ENCODE data around the gene BANK1.

The BANK1 gene

DNA sequence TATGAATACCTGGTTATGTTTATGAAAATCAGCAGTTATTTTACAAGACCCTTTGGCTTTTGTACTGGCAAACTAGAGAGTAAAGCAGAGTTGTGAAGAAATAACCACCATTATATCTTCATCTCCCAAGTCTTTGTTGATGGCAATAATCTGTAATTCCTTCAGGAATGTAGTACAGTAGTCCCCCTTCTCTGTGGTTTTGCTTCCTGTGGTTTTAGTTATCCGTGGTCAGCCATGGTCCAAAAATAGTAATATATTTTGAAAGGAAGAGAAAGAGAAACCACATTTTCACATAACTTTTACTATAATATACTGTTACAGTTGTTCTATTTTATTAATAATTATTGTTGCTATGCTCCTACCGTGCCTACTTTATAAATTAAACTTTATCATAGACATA, 27.8 kb downstream of the BANK1 start:
- no peak overlapping the region for H3K4me3 ChIP-seq (ENCODE audit: low read length in 2 of 2)
- no peaks in the 10 kb centered on the region for H3K27me3 ChIP-seq (ENCODE audit: control insufficient read depth in 3 of 3, insufficient read depth in 3 of 3, low read depth in 1 of 3, low read length in 3 of 3)
- no peaks in the 10 kb centered on the region for H3K79me1 ChIP-seq (ENCODE audit: low read depth, low read length)
- WGBS, 2 donors (ENCODE audit: extremely low coverage in 2 of 2, insufficient read length in 2 of 2, insufficient replicate concordance in 1 of 2): no CpG with 5 or more reads among the region's 2 CpGs
- H4K91ac ChIP-seq (ENCODE audit: low read depth, low read length, poor library complexity): no peak overlapping the region
- H3K9ac ChIP-seq (ENCODE audit: low read depth, low read length, poor library complexity): no peak overlapping the region
- H3K4me2 ChIP-seq (ENCODE audit: insufficient read depth, low read length, poor library complexity, severe bottlenecking): no peak overlapping the region
- H2BK12ac ChIP-seq (ENCODE audit: low read length): no peak overlapping the region
- H3K27ac ChIP-seq (replicated peaks; ENCODE audit: low read length): no peak overlapping the region
- H2BK5ac ChIP-seq (ENCODE audit: low read length): no peak overlapping the region
- no peaks in the 10 kb centered on the region for H3K9me3 ChIP-seq (replicated peaks in 1 of 2; ENCODE audit: control insufficient read depth in 2 of 2, insufficient read depth in 1 of 2, low read depth in 1 of 2, low read length in 2 of 2)
- H2AFZ ChIP-seq (ENCODE audit: low read length): no peak overlapping the region
- H2BK15ac ChIP-seq (ENCODE audit: low read length): no peak overlapping the region
- H3K36me3 ChIP-seq (replicated peaks in 1 of 2; ENCODE audit: control insufficient read depth in 2 of 2, insufficient read depth in 2 of 2, low read length in 2 of 2): no peaks in the 10 kb centered on the region
- no peak overlapping the region for H2BK120ac ChIP-seq (ENCODE audit: low read depth, low read length)
- no peak overlapping the region for H2AK5ac ChIP-seq (ENCODE audit: low read depth, low read length)
- H3K4ac ChIP-seq (ENCODE audit: low read length): no peak overlapping the region
- no peak overlapping the region for H4K8ac ChIP-seq (ENCODE audit: low read depth, low read length)
- no peaks in the 10 kb centered on the region for H3K4me1 ChIP-seq (ENCODE audit: control insufficient read depth in 2 of 2, insufficient read depth in 1 of 2, low read depth in 1 of 2, low read length in 2 of 2)
- H3K18ac ChIP-seq (ENCODE audit: low read length): no peak overlapping the region
- DNase-seq (ENCODE audit: low spot score): no peak
- H3K23ac ChIP-seq (ENCODE audit: low read depth, low read length, poor library complexity): no peak overlapping the region
- no peak overlapping the region for H3K14ac ChIP-seq (ENCODE audit: low read length)

DNA sequence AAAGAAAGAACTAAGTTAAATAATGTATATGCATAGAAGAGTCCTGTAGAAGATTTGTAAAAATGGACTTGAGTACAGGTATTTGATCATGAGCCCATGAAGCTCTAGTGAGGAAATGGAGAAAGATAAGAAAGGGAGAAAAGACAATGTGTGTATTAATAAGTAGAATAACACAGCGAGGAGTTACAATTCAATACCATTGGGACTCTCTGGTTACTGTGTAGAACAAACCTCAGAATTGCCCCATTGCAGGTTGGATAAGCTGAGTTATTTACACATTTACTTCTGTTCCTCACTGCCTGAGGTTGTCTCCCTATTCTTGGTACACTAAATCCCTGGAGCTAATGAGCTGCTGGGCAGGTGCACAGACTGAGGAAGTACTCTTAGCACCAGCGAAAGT, 33.3 kb downstream of the BANK1 start:
- no CpG with 5 or more reads among the region's 2 CpGs for WGBS, 2 donors (ENCODE audit: extremely low coverage in 2 of 2, insufficient read length in 2 of 2, insufficient replicate concordance in 1 of 2)
- Histone ChIP-seq H3K14ac (ENCODE audit: low read length) (no peak overlapping the region), H3K9me3 (replicated peaks in 1 of 2; ENCODE audit: control insufficient read depth in 2 of 2, insufficient read depth in 1 of 2, low read depth in 1 of 2, low read length in 2 of 2) (no peaks in the 10 kb centered on the region), H2AFZ (ENCODE audit: low read length) (no peak overlapping the region), H3K4me2 (ENCODE audit: insufficient read depth, low read length, poor library complexity, severe bottlenecking) (no peak overlapping the region), H3K23ac (ENCODE audit: low read depth, low read length, poor library complexity) (no peak overlapping the region), H4K8ac (ENCODE audit: low read depth, low read length) (no peak overlapping the region), H3K79me1 (ENCODE audit: low read depth, low read length) (no peaks in the 10 kb centered on the region), H3K4me3 (ENCODE audit: low read length in 2 of 2) (no peak overlapping the region), H3K36me3 (replicated peaks in 1 of 2; ENCODE audit: control insufficient read depth in 2 of 2, insufficient read depth in 2 of 2, low read length in 2 of 2) (no peaks in the 10 kb centered on the region), H3K9ac (ENCODE audit: low read depth, low read length, poor library complexity) (no peak overlapping the region), H2BK12ac (ENCODE audit: low read length) (no peak overlapping the region), H3K4ac (ENCODE audit: low read length) (no peak overlapping the region), H3K18ac (ENCODE audit: low read length) (no peak overlapping the region), H3K27me3 (ENCODE audit: control insufficient read depth in 3 of 3, insufficient read depth in 3 of 3, low read depth in 1 of 3, low read length in 3 of 3) (no peaks in the 10 kb centered on the region), H2BK120ac (ENCODE audit: low read depth, low read length) (no peak overlapping the region), H2BK15ac (ENCODE audit: low read length) (no peak overlapping the region), H2BK5ac (ENCODE audit: low read length) (no peak overlapping the region), H4K91ac (ENCODE audit: low read depth, low read length, poor library complexity) (no peak overlapping the region), H2AK5ac (ENCODE audit: low read depth, low read length) (no peak overlapping the region), H3K4me1 (ENCODE audit: control insufficient read depth in 2 of 2, insufficient read depth in 1 of 2, low read depth in 1 of 2, low read length in 2 of 2) (no peaks in the 10 kb centered on the region), H3K27ac (replicated peaks; ENCODE audit: low read length) (no peak overlapping the region)
- DNase-seq (ENCODE audit: low spot score): no peak

DNA sequence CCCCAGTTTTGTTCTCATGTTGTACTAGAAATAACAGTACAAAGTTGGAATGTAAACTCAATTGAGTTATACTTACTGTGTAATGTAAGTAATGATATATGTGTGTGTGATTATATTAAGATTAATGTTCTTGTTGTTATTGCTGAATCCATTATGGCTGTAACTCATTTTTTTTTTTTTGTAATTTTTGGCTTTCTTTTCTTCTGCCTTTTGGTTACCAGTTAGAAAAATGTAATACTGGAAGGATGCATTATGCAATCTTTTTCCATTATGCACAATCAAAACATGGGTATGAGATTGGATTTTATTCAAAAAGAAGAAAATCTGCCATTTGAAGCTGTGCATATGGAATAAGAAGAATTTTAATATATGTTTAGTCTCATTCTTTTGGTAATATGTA, 34.0 kb downstream of the BANK1 start:
- no peaks in the 10 kb centered on the region for H3K4me1 ChIP-seq (ENCODE audit: control insufficient read depth in 2 of 2, insufficient read depth in 1 of 2, low read depth in 1 of 2, low read length in 2 of 2)

DNA sequence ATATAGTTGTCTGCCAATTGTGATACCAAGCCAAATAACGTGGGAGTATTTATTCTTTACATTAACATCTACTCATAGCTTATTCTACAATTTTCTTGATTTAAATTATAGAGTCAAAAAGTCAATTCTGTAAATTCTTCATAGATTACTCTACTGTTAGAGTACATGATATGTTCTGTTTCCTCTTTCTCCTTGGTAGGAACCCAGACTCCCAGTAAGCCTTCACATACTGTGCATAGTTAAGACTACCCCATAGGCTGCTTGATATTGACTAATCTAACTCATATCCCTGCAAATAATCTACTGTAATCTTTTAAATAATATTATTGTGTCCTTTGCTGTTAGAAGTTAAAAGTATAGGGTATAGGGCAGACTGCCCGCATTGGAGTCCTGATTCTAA, 35.4 kb downstream of the BANK1 start:
- H3K18ac ChIP-seq (ENCODE audit: low read length): no peak overlapping the region
- no peak overlapping the region for H4K91ac ChIP-seq (ENCODE audit: low read depth, low read length, poor library complexity)
- no peak overlapping the region for H3K27ac ChIP-seq (replicated peaks; ENCODE audit: low read length)
- no peak overlapping the region for H2AK5ac ChIP-seq (ENCODE audit: low read depth, low read length)
- no CpG with 5 or more reads among the region's 2 CpGs for WGBS, 2 donors (ENCODE audit: extremely low coverage in 2 of 2, insufficient read length in 2 of 2, insufficient replicate concordance in 1 of 2)
- no peak overlapping the region for H3K23ac ChIP-seq (ENCODE audit: low read depth, low read length, poor library complexity)
- H2BK12ac ChIP-seq (ENCODE audit: low read length): no peak overlapping the region
- H3K36me3 ChIP-seq (replicated peaks in 1 of 2; ENCODE audit: control insufficient read depth in 2 of 2, insufficient read depth in 2 of 2, low read length in 2 of 2): no peaks in the 10 kb centered on the region
- no peak overlapping the region for H3K14ac ChIP-seq (ENCODE audit: low read length)
- H3K4me2 ChIP-seq (ENCODE audit: insufficient read depth, low read length, poor library complexity, severe bottlenecking): no peak overlapping the region
- H3K4ac ChIP-seq (ENCODE audit: low read length): no peak overlapping the region
- H2BK120ac ChIP-seq (ENCODE audit: low read depth, low read length): no peak overlapping the region
- H3K9ac ChIP-seq (ENCODE audit: low read depth, low read length, poor library complexity): no peak overlapping the region
- no peak overlapping the region for H3K4me3 ChIP-seq (ENCODE audit: low read length in 2 of 2)
- no peak overlapping the region for H2AFZ ChIP-seq (ENCODE audit: low read length)
- H3K27me3 ChIP-seq (ENCODE audit: control insufficient read depth in 3 of 3, insufficient read depth in 3 of 3, low read depth in 1 of 3, low read length in 3 of 3): no peaks in the 10 kb centered on the region
- DNase-seq (ENCODE audit: low spot score): no peak
- no peaks in the 10 kb centered on the region for H3K4me1 ChIP-seq (ENCODE audit: control insufficient read depth in 2 of 2, insufficient read depth in 1 of 2, low read depth in 1 of 2, low read length in 2 of 2)
- no peak overlapping the region for H4K8ac ChIP-seq (ENCODE audit: low read depth, low read length)
- no peaks in the 10 kb centered on the region for H3K79me1 ChIP-seq (ENCODE audit: low read depth, low read length)
- no peaks in the 10 kb centered on the region for H3K9me3 ChIP-seq (replicated peaks in 1 of 2; ENCODE audit: control insufficient read depth in 2 of 2, insufficient read depth in 1 of 2, low read depth in 1 of 2, low read length in 2 of 2)
- no peak overlapping the region for H2BK15ac ChIP-seq (ENCODE audit: low read length)
- no peak overlapping the region for H2BK5ac ChIP-seq (ENCODE audit: low read length)

More for the DNA sequence above, 34.0 kb downstream of the BANK1 start:
- Histone ChIP-seq H2AFZ (ENCODE audit: low read length) (no peak overlapping the region), H3K9me3 (replicated peaks in 1 of 2; ENCODE audit: control insufficient read depth in 2 of 2, insufficient read depth in 1 of 2, low read depth in 1 of 2, low read length in 2 of 2) (no peaks in the 10 kb centered on the region), H2BK15ac (ENCODE audit: low read length) (no peak overlapping the region), H3K14ac (ENCODE audit: low read length) (no peak overlapping the region), H2AK5ac (ENCODE audit: low read depth, low read length) (no peak overlapping the region), H3K23ac (ENCODE audit: low read depth, low read length, poor library complexity) (no peak overlapping the region), H4K8ac (ENCODE audit: low read depth, low read length) (no peak overlapping the region), H2BK120ac (ENCODE audit: low read depth, low read length) (no peak overlapping the region), H3K4ac (ENCODE audit: low read length) (no peak overlapping the region), H3K9ac (ENCODE audit: low read depth, low read length, poor library complexity) (no peak overlapping the region), H3K4me3 (ENCODE audit: low read length in 2 of 2) (no peak overlapping the region), H3K27me3 (ENCODE audit: control insufficient read depth in 3 of 3, insufficient read depth in 3 of 3, low read depth in 1 of 3, low read length in 3 of 3) (no peaks in the 10 kb centered on the region), H3K36me3 (replicated peaks in 1 of 2; ENCODE audit: control insufficient read depth in 2 of 2, insufficient read depth in 2 of 2, low read length in 2 of 2) (no peaks in the 10 kb centered on the region), H3K4me2 (ENCODE audit: insufficient read depth, low read length, poor library complexity, severe bottlenecking) (no peak overlapping the region), H4K91ac (ENCODE audit: low read depth, low read length, poor library complexity) (no peak overlapping the region), H3K18ac (ENCODE audit: low read length) (no peak overlapping the region), H2BK5ac (ENCODE audit: low read length) (no peak overlapping the region), H3K79me1 (ENCODE audit: low read depth, low read length) (no peaks in the 10 kb centered on the region), H3K27ac (replicated peaks; ENCODE audit: low read length) (no peak overlapping the region), H2BK12ac (ENCODE audit: low read length) (no peak overlapping the region)
- DNase-seq (ENCODE audit: low spot score): no peak

Data from neuronal stem cell (in vitro differentiated cells).